GM12873 (cell line): ENCODE measurements around the gene TMIGD3.

Source experiments
- TF ChIP-seq, protein P1 (sequence below): IDR thresholded peaks from 2 replicates; pipeline ENCODE4 v1.5.1; 2012; ENCODE audit warnings: low read depth, mild to moderate bottlenecking, moderate library complexity, low read length, control low read depth; ENCODE audit not compliant: insufficient read depth; ENCODE audit errors: missing control alignments

TMIGD3 gene

GRCh38 chr1:111505641-111506119, 2.2 kb upstream of the TMIGD3 start:
- TF ChIP-seq, protein P1, sequence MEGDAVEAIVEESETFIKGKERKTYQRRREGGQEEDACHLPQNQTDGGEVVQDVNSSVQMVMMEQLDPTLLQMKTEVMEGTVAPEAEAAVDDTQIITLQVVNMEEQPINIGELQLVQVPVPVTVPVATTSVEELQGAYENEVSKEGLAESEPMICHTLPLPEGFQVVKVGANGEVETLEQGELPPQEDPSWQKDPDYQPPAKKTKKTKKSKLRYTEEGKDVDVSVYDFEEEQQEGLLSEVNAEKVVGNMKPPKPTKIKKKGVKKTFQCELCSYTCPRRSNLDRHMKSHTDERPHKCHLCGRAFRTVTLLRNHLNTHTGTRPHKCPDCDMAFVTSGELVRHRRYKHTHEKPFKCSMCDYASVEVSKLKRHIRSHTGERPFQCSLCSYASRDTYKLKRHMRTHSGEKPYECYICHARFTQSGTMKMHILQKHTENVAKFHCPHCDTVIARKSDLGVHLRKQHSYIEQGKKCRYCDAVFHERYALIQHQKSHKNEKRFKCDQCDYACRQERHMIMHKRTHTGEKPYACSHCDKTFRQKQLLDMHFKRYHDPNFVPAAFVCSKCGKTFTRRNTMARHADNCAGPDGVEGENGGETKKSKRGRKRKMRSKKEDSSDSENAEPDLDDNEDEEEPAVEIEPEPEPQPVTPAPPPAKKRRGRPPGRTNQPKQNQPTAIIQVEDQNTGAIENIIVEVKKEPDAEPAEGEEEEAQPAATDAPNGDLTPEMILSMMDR: no peak

- TF ChIP-seq, protein P1: no peak
These were observed 664 bp upstream of the TMIGD3 start for GRCh38 chr1:111504097-111504496.

GRCh38 chr1:111501645-111502044, 1.8 kb downstream of the TMIGD3 start:
- TF ChIP-seq, protein P1: no peak

DNA sequence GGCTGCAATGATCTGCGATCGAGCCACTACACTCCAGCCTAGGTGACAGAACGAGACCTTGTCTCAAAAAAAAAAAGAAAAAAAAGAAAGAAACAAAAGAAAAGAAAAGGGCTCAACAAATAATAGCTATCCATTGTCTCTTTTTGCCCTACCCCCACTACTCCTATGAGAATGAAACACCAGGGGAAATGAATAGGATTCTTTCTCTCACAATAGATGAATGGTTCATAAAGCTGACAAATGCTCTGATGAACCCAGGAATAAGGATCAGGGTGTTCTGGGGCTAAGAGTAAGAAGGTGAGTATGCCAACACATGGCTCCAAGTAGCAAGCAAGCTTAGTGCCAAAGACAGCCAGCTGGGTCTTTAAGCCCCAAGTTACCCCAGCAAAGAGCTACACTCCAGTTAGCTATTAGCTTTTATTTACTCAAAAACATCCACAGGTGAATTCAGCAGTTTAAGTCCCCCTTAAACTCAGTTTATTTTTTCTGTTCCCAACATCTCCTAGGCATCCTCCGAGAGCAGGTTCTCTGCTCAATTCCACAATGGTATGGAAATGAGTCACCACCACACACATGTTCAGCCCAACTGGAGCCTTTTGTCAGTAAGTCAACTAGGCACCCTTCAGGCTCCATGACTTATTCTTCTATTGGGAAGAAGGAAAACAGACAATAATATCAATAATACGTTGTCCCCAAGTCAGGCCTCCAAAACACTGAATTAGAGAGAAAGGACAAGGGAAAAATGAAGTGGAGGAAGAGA, 4.2 kb downstream of the TMIGD3 start:
- TF ChIP-seq, protein P1: no peak

DNA sequence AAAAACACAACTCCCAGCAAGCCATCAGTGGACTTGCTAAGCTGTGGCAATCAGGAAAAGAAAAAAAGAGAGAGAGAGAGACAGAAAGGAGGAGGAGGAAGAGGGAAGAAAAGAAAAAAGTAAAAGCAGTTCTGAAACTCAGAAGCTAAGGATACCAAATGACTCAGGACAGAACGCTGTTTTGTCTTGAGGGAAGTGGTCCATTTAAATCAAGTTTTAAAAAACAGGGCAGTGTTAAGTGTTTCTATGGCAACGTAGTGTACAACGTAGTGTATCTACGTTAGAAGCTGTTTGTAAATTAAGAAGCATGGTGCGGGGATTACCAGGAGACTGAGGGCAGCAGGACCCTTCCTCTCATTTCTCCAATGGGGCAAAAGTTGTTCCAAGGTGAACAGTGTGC, 5.8 kb downstream of the TMIGD3 start:
- TF ChIP-seq, protein P1: no peak

- TF ChIP-seq, protein P1: no peak
These were observed 7.0 kb downstream of the TMIGD3 start for GRCh38 chr1:111496398-111496797.

DNA sequence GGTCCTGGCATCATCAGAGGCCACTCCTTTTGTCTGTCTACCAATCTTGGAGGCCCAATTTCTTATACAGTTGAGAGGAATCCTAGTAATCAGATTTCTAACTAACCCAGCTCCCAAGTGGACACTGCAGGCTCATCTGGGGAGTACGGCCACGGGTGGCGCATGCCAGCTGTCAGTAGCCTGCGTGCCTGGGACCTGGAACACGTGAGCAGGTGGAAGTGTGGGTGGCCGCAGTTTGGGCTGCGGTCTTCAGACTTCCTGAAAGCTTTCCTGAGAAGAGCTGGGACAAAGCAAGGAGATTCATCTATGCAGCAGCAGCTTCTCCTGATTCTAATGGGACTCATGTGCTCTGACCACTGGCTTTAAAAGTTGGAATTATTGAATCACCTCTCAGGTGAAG, 12.4 kb downstream of the TMIGD3 start:
- TF ChIP-seq, protein P1: no peak
